ENCODE measurements around the gene RYR2.

The RYR2 gene

DNA sequence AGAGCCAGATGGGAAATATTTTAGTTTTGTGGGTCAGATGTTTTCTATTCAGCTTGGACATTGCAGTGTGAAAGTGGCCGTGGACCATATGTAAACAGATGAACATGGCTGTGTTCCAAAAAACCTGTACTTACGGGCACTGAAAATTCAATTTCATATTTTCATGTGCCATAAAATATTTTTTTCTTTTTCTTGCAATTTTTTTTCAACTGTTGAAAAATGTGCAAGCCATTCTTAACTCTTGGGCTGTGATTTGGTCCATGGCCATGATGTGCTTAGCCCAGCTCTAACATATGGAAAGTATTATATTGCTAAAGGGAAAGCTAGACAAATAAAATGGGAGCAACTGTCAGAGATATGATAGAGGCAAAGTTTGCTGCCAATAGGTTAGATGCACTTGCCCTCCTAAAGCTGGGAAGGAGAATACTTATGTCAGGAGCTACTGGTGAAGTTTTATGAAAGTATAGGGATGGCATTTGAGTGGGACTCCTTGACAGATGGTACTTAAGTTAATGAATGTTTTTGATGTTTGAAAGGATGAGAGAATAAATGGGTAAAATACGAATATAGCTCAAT lies 240.3 kb downstream of the RYR2 start:
- no peak for DNase-seq (ENCODE audit: extremely low spot score)
- ChIA-PET CTCF (no interaction called here), POLR2A (no interaction called here)
- TF ChIP-seq ELF4 (IDR thresholded peaks at IDR 0.05) (no peak), HDGF (IDR thresholded peaks at IDR 0.05; ENCODE audit: borderline replicate concordance) (no peak), L3MBTL2 (conservative IDR thresholded peaks at IDR 0.05) (no peak), ZNF384 (IDR thresholded peaks at IDR 0.05) (no peak), SP1 (IDR thresholded peaks at IDR 0.05) (no peak), LEF1 (IDR thresholded peaks at IDR 0.05; ENCODE audit: borderline replicate concordance) (no peak), FOXK2 (IDR thresholded peaks at IDR 0.05) (no peak), FOXM1 (IDR thresholded peaks at IDR 0.05; ENCODE audit: borderline replicate concordance) (no peak), NFRKB (IDR thresholded peaks at IDR 0.05) (no peak), ARNT (IDR thresholded peaks at IDR 0.05) (no peak), FOXA1 (IDR thresholded peaks at IDR 0.05) (no peak)

DNA sequence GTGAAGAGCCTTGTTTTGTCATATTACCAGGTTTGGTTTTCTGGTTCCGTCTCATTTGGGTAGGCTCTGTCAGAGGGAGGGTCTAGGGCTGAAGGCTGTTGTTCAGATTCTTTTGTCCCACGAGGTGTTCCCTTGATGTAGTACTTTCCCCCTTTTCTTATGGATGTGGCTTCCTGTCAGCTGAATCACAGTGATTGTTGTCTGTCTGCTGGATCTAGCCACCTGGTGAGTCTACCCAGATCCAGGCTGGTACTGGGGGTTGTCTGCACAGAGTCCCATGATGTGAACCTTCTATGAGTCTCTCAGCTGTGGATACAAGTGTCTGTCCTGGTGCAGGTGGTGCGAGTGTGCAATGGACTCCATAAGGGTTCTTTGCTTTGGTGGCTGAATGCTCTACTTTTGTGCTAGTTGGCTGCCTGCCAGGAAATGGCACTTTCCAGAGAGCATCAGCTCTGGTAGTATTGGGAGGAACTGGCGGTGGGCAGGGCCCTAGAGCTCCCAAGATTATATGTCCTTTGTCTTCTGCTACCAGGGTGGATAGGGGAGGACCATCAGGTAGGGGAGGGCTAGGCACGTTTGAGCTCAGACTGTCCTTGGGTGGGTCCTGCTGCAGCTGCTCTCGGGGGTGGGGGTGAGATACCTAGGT lies 246.0 kb downstream of the RYR2 start:
- POLR2A ChIA-PET, result no interaction called here

DNA sequence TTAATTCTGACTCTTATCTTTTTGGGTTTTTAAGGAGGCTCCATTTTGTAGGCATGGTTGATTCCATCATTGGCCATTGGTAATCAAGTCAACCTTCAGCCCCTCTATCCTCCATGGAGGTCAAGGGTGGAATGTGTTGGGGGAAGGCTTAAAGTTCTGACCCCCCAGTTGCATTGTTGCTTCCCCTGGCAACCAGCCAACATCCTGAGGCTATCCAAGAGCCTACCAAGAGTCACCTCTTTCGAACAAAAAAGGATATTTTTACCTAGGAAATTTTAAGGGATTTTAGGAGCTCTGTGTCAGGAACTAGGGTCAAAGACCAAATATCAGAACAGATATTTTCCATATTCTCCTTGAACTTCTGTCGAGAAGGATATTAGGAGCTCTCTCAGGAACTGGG lies 251.8 kb downstream of the RYR2 start:
- POLR2A ChIA-PET, result no interaction called here
- DNase-seq (ENCODE audit: extremely low spot score), result no peak
- CTCF ChIA-PET, result no interaction called here
- TF ChIP-seq ZNF384 (IDR thresholded peaks at IDR 0.05) (no peak), FOXM1 (IDR thresholded peaks at IDR 0.05; ENCODE audit: borderline replicate concordance) (no peak), FOXA1 (IDR thresholded peaks at IDR 0.05) (no peak), SUZ12 (IDR thresholded peaks at IDR 0.05) (no peak)

More for the DNA sequence above, 246.0 kb downstream of the RYR2 start:
- TF ChIP-seq, protein P1, sequence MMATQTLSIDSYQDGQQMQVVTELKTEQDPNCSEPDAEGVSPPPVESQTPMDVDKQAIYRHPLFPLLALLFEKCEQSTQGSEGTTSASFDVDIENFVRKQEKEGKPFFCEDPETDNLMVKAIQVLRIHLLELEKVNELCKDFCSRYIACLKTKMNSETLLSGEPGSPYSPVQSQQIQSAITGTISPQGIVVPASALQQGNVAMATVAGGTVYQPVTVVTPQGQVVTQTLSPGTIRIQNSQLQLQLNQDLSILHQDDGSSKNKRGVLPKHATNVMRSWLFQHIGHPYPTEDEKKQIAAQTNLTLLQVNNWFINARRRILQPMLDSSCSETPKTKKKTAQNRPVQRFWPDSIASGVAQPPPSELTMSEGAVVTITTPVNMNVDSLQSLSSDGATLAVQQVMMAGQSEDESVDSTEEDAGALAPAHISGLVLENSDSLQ (IDR thresholded peaks at IDR 0.05), result no peak
- TF ChIP-seq LEF1 (IDR thresholded peaks at IDR 0.05; ENCODE audit: borderline replicate concordance), result no peak
- no peak for TF ChIP-seq FOXM1 (IDR thresholded peaks at IDR 0.05; ENCODE audit: borderline replicate concordance)
- TF ChIP-seq ZNF384 (IDR thresholded peaks at IDR 0.05), result no peak
- no peak for TF ChIP-seq FOXK2 (IDR thresholded peaks at IDR 0.05)
- no peak for TF ChIP-seq HDGF (IDR thresholded peaks at IDR 0.05; ENCODE audit: borderline replicate concordance)
- TF ChIP-seq ELF4 (IDR thresholded peaks at IDR 0.05), result no peak
- no peak for TF ChIP-seq NFRKB (IDR thresholded peaks at IDR 0.05)
- no peak for TF ChIP-seq CTBP1 (IDR thresholded peaks at IDR 0.05; ENCODE audit: borderline replicate concordance)
- no peak for DNase-seq (ENCODE audit: extremely low spot score)
- CTCF ChIA-PET, result no interaction called here

DNA sequence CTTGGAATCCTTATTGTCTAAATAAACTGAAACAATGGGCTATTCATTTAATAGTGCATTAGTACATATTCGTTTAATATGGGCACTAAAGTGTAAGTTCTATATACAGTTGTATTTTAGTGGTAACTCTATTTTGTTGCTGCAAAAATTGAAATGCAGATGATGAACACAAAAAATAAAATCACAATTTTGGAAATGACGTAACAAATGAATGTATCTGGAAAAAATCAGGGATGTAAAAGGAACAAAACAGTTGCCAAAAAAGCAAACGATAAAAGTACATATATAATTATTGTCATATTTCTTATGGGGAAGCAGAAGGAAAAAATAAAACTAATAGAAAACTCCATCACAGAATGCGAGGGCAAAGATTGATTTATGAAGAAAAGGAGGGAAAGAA lies 254.9 kb downstream of the RYR2 start:
- DNase-seq (ENCODE audit: extremely low spot score), result no peak
- ChIA-PET POLR2A (no interaction called here), CTCF (no interaction called here)
- no peak for TF ChIP-seq SUZ12 (IDR thresholded peaks at IDR 0.05)
- no peak for TF ChIP-seq BHLHE40 (IDR thresholded peaks at IDR 0.05; ENCODE audit: borderline replicate concordance)
- TF ChIP-seq LEF1 (IDR thresholded peaks at IDR 0.05; ENCODE audit: borderline replicate concordance), result no peak
- TF ChIP-seq NFRKB (IDR thresholded peaks at IDR 0.05), result no peak
- TF ChIP-seq, protein P1 (IDR thresholded peaks at IDR 0.05), result no peak

DNA sequence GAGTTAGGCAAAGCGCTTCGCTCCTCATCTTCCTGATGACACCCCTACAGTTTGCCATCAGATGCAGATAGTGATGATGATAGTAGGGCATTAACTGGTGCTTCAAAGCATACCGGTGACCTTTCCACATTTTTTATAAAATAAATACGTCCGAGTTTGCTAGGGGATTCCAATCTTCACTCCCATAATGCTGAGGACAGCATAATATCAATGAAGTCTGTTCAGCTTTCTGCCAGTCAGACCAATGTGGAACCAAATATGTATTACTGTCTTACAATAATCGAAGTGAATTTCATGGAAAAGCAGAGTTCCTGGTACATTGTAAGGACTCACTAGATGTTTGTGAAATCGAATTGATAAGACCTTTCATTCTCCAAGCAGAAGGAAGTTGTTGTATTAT lies 258.7 kb downstream of the RYR2 start:
- ChIA-PET CTCF (interaction anchor here (0.6 kb wide), 1 partner anchor 350 kb away, joined by 5 read pairs; no protein-coding TSS in a partner anchor), POLR2A (no interaction called here)
- DNase-seq (ENCODE audit: extremely low spot score), result no peak
- TF ChIP-seq LEF1 (IDR thresholded peaks at IDR 0.05; ENCODE audit: borderline replicate concordance) (no peak), HDGF (IDR thresholded peaks at IDR 0.05; ENCODE audit: borderline replicate concordance) (no peak), SP1 (IDR thresholded peaks at IDR 0.05) (no peak), ZNF384 (IDR thresholded peaks at IDR 0.05) (no peak), BHLHE40 (IDR thresholded peaks at IDR 0.05; ENCODE audit: borderline replicate concordance) (no peak), FOXA1 (IDR thresholded peaks at IDR 0.05) (no peak), CTBP1 (IDR thresholded peaks at IDR 0.05; ENCODE audit: borderline replicate concordance) (no peak), ELF4 (IDR thresholded peaks at IDR 0.05) (no peak), ARNT (IDR thresholded peaks at IDR 0.05) (no peak), TARDBP (IDR thresholded peaks at IDR 0.05) (no peak), FOXK2 (IDR thresholded peaks at IDR 0.05) (no peak), SUZ12 (IDR thresholded peaks at IDR 0.05) (no peak)

DNA sequence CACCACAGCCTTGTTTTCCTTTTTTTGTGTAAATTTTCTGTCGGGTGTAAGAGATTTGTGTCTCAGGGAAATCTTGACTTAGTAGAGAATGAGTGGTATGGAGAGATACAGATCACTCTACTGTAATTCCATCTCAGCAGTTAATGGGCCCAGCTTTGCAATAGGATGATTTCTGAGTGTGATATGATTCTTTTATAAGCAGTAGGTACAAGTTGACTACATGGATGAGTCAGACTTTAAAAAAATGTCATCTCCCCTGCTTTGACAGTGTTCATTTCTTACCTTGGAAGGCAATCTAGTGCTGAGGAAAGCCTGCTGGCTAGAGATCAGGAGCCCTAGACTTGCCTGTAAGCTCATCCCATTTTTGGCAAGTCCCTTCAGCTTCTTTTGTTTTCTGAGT lies 261.9 kb downstream of the RYR2 start:
- POLR2A ChIA-PET, result interaction anchor here (0.6 kb wide), 1 partner anchor 8 kb away, joined by 3 read pairs; no protein-coding TSS in a partner anchor
- no peak for TF ChIP-seq TARDBP (IDR thresholded peaks at IDR 0.05)
- TF ChIP-seq, protein P1 (IDR thresholded peaks at IDR 0.05), result no peak
- no peak for TF ChIP-seq FOXA1 (IDR thresholded peaks at IDR 0.05)
- no peak for TF ChIP-seq FOXK2 (IDR thresholded peaks at IDR 0.05)
- no peak for TF ChIP-seq BHLHE40 (IDR thresholded peaks at IDR 0.05; ENCODE audit: borderline replicate concordance)
- TF ChIP-seq SUZ12 (IDR thresholded peaks at IDR 0.05), result no peak
- TF ChIP-seq LEF1 (IDR thresholded peaks at IDR 0.05; ENCODE audit: borderline replicate concordance), result no peak
- TF ChIP-seq ARNT (IDR thresholded peaks at IDR 0.05), result no peak
- no peak for TF ChIP-seq ELF4 (IDR thresholded peaks at IDR 0.05)
- TF ChIP-seq L3MBTL2 (conservative IDR thresholded peaks at IDR 0.05), result no peak
- no peak for TF ChIP-seq ZNF384 (IDR thresholded peaks at IDR 0.05)
- no peak for TF ChIP-seq CTBP1 (IDR thresholded peaks at IDR 0.05; ENCODE audit: borderline replicate concordance)
- no peak for TF ChIP-seq HDGF (IDR thresholded peaks at IDR 0.05; ENCODE audit: borderline replicate concordance)
- no peak for TF ChIP-seq SP1 (IDR thresholded peaks at IDR 0.05)
- TF ChIP-seq FOXM1 (IDR thresholded peaks at IDR 0.05; ENCODE audit: borderline replicate concordance), result no peak
- TF ChIP-seq NFRKB (IDR thresholded peaks at IDR 0.05), result no peak
- no peak for DNase-seq (ENCODE audit: extremely low spot score)
- CTCF ChIA-PET, result no interaction called here

Measured in HEK293T (cell line).